ENCODE measurements around the gene DISP3. TPM values are rescaled to one million over a fixed set of nuclear protein-coding genes. Genes with fewer than 3 reads are reported as not detected.

DISP3 gene
- total RNA-seq, 1 experiment from 2014 or later: 2.3 TPM

DNA sequence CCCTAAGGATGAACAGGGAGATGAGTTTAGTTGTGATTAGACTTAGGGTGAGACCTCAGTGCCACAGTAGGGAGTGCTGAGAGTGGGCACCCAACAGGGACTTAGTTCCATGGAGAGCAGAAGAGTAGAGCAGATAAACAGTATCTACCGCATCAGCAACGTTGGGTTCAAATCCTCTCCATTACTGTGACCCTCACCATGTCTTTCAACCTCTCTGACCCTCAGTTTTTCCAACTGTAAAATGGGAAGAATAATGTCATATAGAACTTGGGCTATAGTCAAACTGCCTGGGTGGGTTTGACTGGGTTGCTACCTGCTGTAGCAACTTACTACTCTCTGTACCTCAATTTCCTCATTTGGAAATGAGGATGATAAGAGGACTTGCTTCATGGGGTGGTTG lies 6.7 kb upstream of the DISP3 start:
- CTCF ChIA-PET: no interaction called here
- POLR2A ChIA-PET: no interaction called here
- H3K4me2 ChIP-seq (ENCODE audit: low read length): no peak overlapping the region
- peaks cover 64% of the 10 kb centered on the region for H3K27me3 ChIP-seq (ENCODE audit: insufficient read depth, low read length)
- no peaks in the 10 kb centered on the region for H4K20me1 ChIP-seq (ENCODE audit: insufficient read depth)
- ATAC-seq (no peak), DNase-seq (ENCODE audit: low read depth, low spot score) (no peak)
- H3K9ac ChIP-seq (ENCODE audit: low read length): no peak overlapping the region
- RAD21 ChIA-PET (ENCODE audit: low non-redundant PET in 1 of 2, low total read pairs in 2 of 2, uncharacterized antibody in 2 of 2, unreplicated experiment in 2 of 2): no interaction called here
- no peaks in the 10 kb centered on the region for H3K9me2 ChIP-seq (ENCODE audit: insufficient read depth)
- H3K4me1 ChIP-seq (ENCODE audit: control insufficient read depth in 1 of 2, insufficient read depth in 2 of 2, low read length in 2 of 2): no peaks in the 10 kb centered on the region
- H3K9me3 ChIP-seq (ENCODE audit: control insufficient read depth in 1 of 2, insufficient read depth in 1 of 2, low read depth in 1 of 2, low read length in 2 of 2): no peaks in the 10 kb centered on the region
- BruUV-seq (replicated peaks): no TSS peak
- TF ChIP-seq SIN3A (IDR thresholded peaks at IDR 0.05; ENCODE audit: low read depth): no peak
- TF ChIP-seq ELF1 (IDR thresholded peaks at IDR 0.05; ENCODE audit: borderline replicate concordance, low read depth): no peak
- TF ChIP-seq CBX3 (IDR thresholded peaks at IDR 0.05; ENCODE audit: low read depth): no peak
- TF ChIP-seq, protein P1, sequence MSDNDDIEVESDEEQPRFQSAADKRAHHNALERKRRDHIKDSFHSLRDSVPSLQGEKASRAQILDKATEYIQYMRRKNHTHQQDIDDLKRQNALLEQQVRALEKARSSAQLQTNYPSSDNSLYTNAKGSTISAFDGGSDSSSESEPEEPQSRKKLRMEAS (IDR thresholded peaks at IDR 0.05): no peak
- TF ChIP-seq SRF (IDR thresholded peaks at IDR 0.05; ENCODE audit: low read depth): no peak
- no peak for TF ChIP-seq ZFX (IDR thresholded peaks at IDR 0.05)
- TF ChIP-seq ZNF274 (IDR thresholded peaks at IDR 0.05; ENCODE audit: low read depth, low read length): no peak
- TF ChIP-seq EZH2 (IDR thresholded peaks at IDR 0.05): no peak
- TF ChIP-seq CEBPB (IDR thresholded peaks at IDR 0.05; ENCODE audit: low read depth): no peak
- TF ChIP-seq, protein P2, sequence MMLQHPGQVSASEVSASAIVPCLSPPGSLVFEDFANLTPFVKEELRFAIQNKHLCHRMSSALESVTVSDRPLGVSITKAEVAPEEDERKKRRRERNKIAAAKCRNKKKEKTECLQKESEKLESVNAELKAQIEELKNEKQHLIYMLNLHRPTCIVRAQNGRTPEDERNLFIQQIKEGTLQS (IDR thresholded peaks at IDR 0.05): no peak
- no peak for TF ChIP-seq POLR2AphosphoS5 (IDR thresholded peaks at IDR 0.05; ENCODE audit: low read depth, low read length)
- TF ChIP-seq TCF7L2 (IDR thresholded peaks at IDR 0.05; ENCODE audit: borderline replicate concordance, extremely low read depth, insufficient read depth, insufficient read length): no peak
- TF ChIP-seq FOSL1 (IDR thresholded peaks at IDR 0.05; ENCODE audit: low read depth): no peak
- no peak for TF ChIP-seq YY1 (IDR thresholded peaks at IDR 0.05; ENCODE audit: extremely low read depth, insufficient replicate concordance, low read depth, low read length)
- TF ChIP-seq, protein P3, sequence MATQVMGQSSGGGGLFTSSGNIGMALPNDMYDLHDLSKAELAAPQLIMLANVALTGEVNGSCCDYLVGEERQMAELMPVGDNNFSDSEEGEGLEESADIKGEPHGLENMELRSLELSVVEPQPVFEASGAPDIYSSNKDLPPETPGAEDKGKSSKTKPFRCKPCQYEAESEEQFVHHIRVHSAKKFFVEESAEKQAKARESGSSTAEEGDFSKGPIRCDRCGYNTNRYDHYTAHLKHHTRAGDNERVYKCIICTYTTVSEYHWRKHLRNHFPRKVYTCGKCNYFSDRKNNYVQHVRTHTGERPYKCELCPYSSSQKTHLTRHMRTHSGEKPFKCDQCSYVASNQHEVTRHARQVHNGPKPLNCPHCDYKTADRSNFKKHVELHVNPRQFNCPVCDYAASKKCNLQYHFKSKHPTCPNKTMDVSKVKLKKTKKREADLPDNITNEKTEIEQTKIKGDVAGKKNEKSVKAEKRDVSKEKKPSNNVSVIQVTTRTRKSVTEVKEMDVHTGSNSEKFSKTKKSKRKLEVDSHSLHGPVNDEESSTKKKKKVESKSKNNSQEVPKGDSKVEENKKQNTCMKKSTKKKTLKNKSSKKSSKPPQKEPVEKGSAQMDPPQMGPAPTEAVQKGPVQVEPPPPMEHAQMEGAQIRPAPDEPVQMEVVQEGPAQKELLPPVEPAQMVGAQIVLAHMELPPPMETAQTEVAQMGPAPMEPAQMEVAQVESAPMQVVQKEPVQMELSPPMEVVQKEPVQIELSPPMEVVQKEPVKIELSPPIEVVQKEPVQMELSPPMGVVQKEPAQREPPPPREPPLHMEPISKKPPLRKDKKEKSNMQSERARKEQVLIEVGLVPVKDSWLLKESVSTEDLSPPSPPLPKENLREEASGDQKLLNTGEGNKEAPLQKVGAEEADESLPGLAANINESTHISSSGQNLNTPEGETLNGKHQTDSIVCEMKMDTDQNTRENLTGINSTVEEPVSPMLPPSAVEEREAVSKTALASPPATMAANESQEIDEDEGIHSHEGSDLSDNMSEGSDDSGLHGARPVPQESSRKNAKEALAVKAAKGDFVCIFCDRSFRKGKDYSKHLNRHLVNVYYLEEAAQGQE (IDR thresholded peaks at IDR 0.05; ENCODE audit: low read depth): no peak
- no peaks in the 10 kb centered on the region for H3K36me3 ChIP-seq (ENCODE audit: control insufficient read depth in 1 of 2, insufficient read depth in 2 of 2, low read length in 2 of 2)
- H2AFZ ChIP-seq (ENCODE audit: low read depth, low read length, poor library complexity, severe bottlenecking): no peak overlapping the region
- H3K4me3 ChIP-seq (replicated peaks in 1 of 2; ENCODE audit: low read depth in 1 of 2, low read length in 2 of 2): no peak overlapping the region
- H3K79me2 ChIP-seq (ENCODE audit: insufficient read depth, low read length): no peaks in the 10 kb centered on the region
- intact Hi-C loops (cut with micrococcal nuclease): no loop called here
- H3K27ac ChIP-seq (ENCODE audit: low read depth, low read length): no peak overlapping the region

All from HCT116 (cell line).